GM23338 (cell line): Measurements from ENCODE around the gene RPS15A. TPM values are rescaled to one million over a fixed set of nuclear protein-coding genes. Genes with fewer than 3 reads are reported as not detected.

Source experiments
- ATAC-seq: fragments of 200-7000 bp; cut with Tn5 transposase; 3 replicates; pipeline ENCODE4 v1.9.1; 2020
- DNase-seq: peaks from one replicate; pipeline ENCODE4 v3.0.0-alpha.2; 2015; ENCODE audit warnings: low spot score
- H2AFZ ChIP-seq: fragments of 200-600 bp; sonication (generic); 2 replicates; pipeline ENCODE4 v1.8.0; 2016; ENCODE audit warnings: antibody characterized with exemption, mild to moderate bottlenecking, moderate library complexity
- H3F3A ChIP-seq: fragments of 200-600 bp; sonication (generic); replicated peaks from 2 replicates; pipeline ENCODE4 v1.8.0; 2017; ENCODE audit warnings: antibody characterized with exemption, mixed run types, low read depth
- H3K27ac ChIP-seq: fragments of 200-600 bp; sonication (generic); 2 replicates; pipeline ENCODE4 v1.6.1; 2016; ENCODE audit warnings: low read depth
- H3K27me3 ChIP-seq: fragments of 200-600 bp; sonication (generic); 2 replicates; pipeline ENCODE4 v1.8.0; 2016; ENCODE audit warnings: mild to moderate bottlenecking, mixed run types, moderate library complexity; ENCODE audit not compliant: insufficient read depth
- H3K36me3 ChIP-seq: fragments of 200-600 bp; sonication (generic); 2 replicates; pipeline ENCODE4 v1.8.0; 2016; ENCODE audit warnings: mild to moderate bottlenecking; ENCODE audit not compliant: insufficient read depth
- H3K4me1 ChIP-seq: fragments of 200-600 bp; sonication (generic); 2 replicates; pipeline ENCODE4 v1.8.0; 2016; ENCODE audit warnings: mild to moderate bottlenecking, moderate library complexity; ENCODE audit not compliant: insufficient read depth
- H3K4me2 ChIP-seq: fragments of 200-600 bp; sonication (generic); 2 replicates; pipeline ENCODE4 v1.7.1; 2017; ENCODE audit warnings: mixed run types
- H3K4me3 ChIP-seq: fragments of 200-600 bp; sonication (generic); 2 replicates; pipeline ENCODE4 v1.6.1; 2016; ENCODE audit warnings: mixed run types
- H3K79me2 ChIP-seq: fragments of 200-600 bp; sonication (generic); replicated peaks from 2 replicates; pipeline ENCODE4 v1.8.0; 2017; ENCODE audit warnings: mild to moderate bottlenecking; ENCODE audit not compliant: insufficient read depth
- H3K9me2 ChIP-seq: fragments of 200-600 bp; sonication (generic); 2 replicates; pipeline ENCODE4 v1.8.0; 2017; ENCODE audit not compliant: insufficient read depth
- H4K20me1 ChIP-seq: fragments of 200-600 bp; sonication (generic); replicated peaks from 2 replicates; pipeline ENCODE4 v1.8.0; 2017; ENCODE audit warnings: mild to moderate bottlenecking; ENCODE audit not compliant: insufficient read depth
- H3K27ac Mint-ChIP-seq: 2 replicates; pipeline ENCODE4 v1.8.0; 2020; ENCODE audit warnings: inconsistent platforms, mild to moderate bottlenecking, moderate library complexity, mixed read lengths
- H3K27me3 Mint-ChIP-seq: 3 replicates; pipeline ENCODE4 v1.8.0; 2022; ENCODE audit warnings: low read depth, mild to moderate bottlenecking, moderate library complexity, mixed read lengths, inconsistent platforms; ENCODE audit not compliant: insufficient read depth, poor library complexity
- H3K36me3 Mint-ChIP-seq: 3 replicates; pipeline ENCODE4 v1.8.0; 2021; ENCODE audit warnings: low read depth, mild to moderate bottlenecking, inconsistent platforms, moderate library complexity, mixed read lengths
- H3K4me1 Mint-ChIP-seq: 3 replicates; pipeline ENCODE4 v1.8.0; 2020; ENCODE audit warnings: mild to moderate bottlenecking, inconsistent platforms, mixed read lengths
- H3K4me3 Mint-ChIP-seq: 3 replicates; pipeline ENCODE4 v1.8.0; 2021; ENCODE audit warnings: moderate library complexity, mild to moderate bottlenecking, inconsistent platforms, mixed read lengths
- H3K9me3 Mint-ChIP-seq: 3 replicates; pipeline ENCODE4 v1.8.0; 2020; ENCODE audit warnings: moderate library complexity, mild to moderate bottlenecking, inconsistent platforms, mixed read lengths
- CTCF ChIP-seq, 2 experiments: fragments of 200-600 bp in 1 of 2; sonication (generic) in 1 of 2; conservative IDR thresholded peaks; 2 replicates each; pipeline versions ENCODE4 v1.5.1 to v1.6.1; 2016 to 2017; ENCODE audit warnings: antibody characterized with exemption in 2 of 2, low read depth in 2 of 2, mild to moderate bottlenecking in 2 of 2, moderate library complexity in 1 of 2
- ETS1 ChIP-seq: IDR thresholded peaks from 2 replicates; pipeline ENCODE4 v1.6.1; 2016; ENCODE audit warnings: antibody characterized with exemption
- EZH2 ChIP-seq: fragments of 200-600 bp; sonication (generic); IDR thresholded peaks from one replicate; pipeline ENCODE4 v1.8.0; 2017; ENCODE audit warnings: antibody characterized with exemption, mild to moderate bottlenecking, low read depth; ENCODE audit not compliant: unreplicated experiment
- NANOG ChIP-seq: IDR thresholded peaks from 2 replicates; pipeline ENCODE4 v1.6.1; 2016; ENCODE audit warnings: antibody characterized with exemption, borderline replicate concordance
- POLR2AphosphoS5 ChIP-seq: IDR thresholded peaks from 2 replicates; pipeline ENCODE4 v1.6.1; 2016; ENCODE audit warnings: antibody characterized with exemption, low read depth
- REST ChIP-seq: IDR thresholded peaks from one replicate; pipeline ENCODE4 v1.6.1; 2018; ENCODE audit warnings: antibody characterized with exemption; ENCODE audit not compliant: unreplicated experiment
- STAT1 ChIP-seq: IDR thresholded peaks from one replicate; pipeline ENCODE4 v1.6.1; 2016; ENCODE audit warnings: antibody characterized with exemption; ENCODE audit not compliant: unreplicated experiment
- ZNF114 ChIP-seq: fragments of 250-450 bp; sonication (Bioruptor Pico); IDR thresholded peaks from 2 replicates; pipeline ENCODE4 v1.5.0; 2020; ENCODE audit warnings: mild to moderate bottlenecking, moderate library complexity
- polyA plus RNA-seq: library from polyadenylated mRNA; unstranded; fragments of >200 nt; fragmentation: Nextera tagmentation; extraction: Ambion mirVana; gene quantifications from 2 replicates; pipeline ENCODE4 v1.2.1, GENCODE V29; 2016
- total RNA-seq: library from RNA; depleted of rRNA; stranded (reverse); fragments of >200 nt; shearing (Covaris generic); gene quantifications from 2 replicates; pipeline ENCODE4 v1.2.3, GENCODE V29; 2014

The RPS15A gene
- total and polyA plus RNA-seq, 2 experiments from 2014 or later, result 2,163 to 2,171 TPM

- TF ChIP-seq ETS1, result no peak
- TF ChIP-seq ZNF114 (CRISPR knock-in tag), result no peak
- TF ChIP-seq STAT1, result no peak
- TF ChIP-seq CTCF (conservative IDR thresholded peaks at IDR 0.05; ENCODE audit: low read depth in 2 of 2), result no peak
- TF ChIP-seq POLR2AphosphoS5, result no peak
- no peak for TF ChIP-seq REST
These were observed 652 bp downstream of the RPS15A start (continued) for GRCh38 chr16:18789515-18789849.

- H3K4me1 Mint-ChIP-seq, result peaks cover 36% of the 10 kb centered on the region
- TF ChIP-seq NANOG, result no peak
- no peak for TF ChIP-seq EZH2
- no peak for TF ChIP-seq STAT1
- H3K27ac Mint-ChIP-seq, result peak overlapping the region; percentile 99
- H3K4me2 ChIP-seq, result peak overlapping the region; percentile 95
- no peak for DNase-seq
- H3K9me2 ChIP-seq, result no peaks in the 10 kb centered on the region
- peaks cover 70% of the 10 kb centered on the region for H3K36me3 ChIP-seq
- H3K27me3 ChIP-seq, result no peaks in the 10 kb centered on the region
- H3K36me3 Mint-ChIP-seq, result peaks cover 94% of the 10 kb centered on the region
- peaks cover 63% of the 10 kb centered on the region for H4K20me1 ChIP-seq
- ATAC-seq, result no peak
- peak overlapping the region; percentile 95 for H3K4me3 Mint-ChIP-seq
- H3K27me3 Mint-ChIP-seq, result peaks cover 12% of the 10 kb centered on the region
- H3K27ac ChIP-seq, result peak overlapping the region; percentile 91
- H3F3A ChIP-seq, result peaks cover 61% of the 10 kb centered on the region
- H3K9me3 Mint-ChIP-seq, result no peaks in the 10 kb centered on the region
- H3K79me2 ChIP-seq, result peaks cover 62% of the 10 kb centered on the region
- peak overlapping the region; percentile 99 for H3K4me3 ChIP-seq
- H2AFZ ChIP-seq, result no peak overlapping the region
- H3K4me1 ChIP-seq, result peaks cover 29% of the 10 kb centered on the region
These were observed 1.2 kb downstream of the RPS15A start for GRCh38 chr16:18788828-18789514.
